GM19452 (cell line): ENCODE data around the gene QKI.
"Not testable (repeated sequence)": the region's sequence is repeated elsewhere in the genome, so short reads cannot be mapped to it uniquely, and the experiment has no call there.

Experiments used
- ATAC-seq: cut with Tn5 transposase; IDR thresholded peaks from one replicate; pipeline ENCODE4 v1.9.1; 2021; ENCODE audit not compliant: unreplicated experiment

Gene QKI

GRCh38 chr6:163413345-163414116, 987 bp upstream of the QKI start:
- ATAC-seq, result peak; percentile 55

GRCh38 chr6:163414946-163415619, 565 bp downstream of the QKI start:
- ATAC-seq, result no peak

- no peak for ATAC-seq
Observed at GRCh38 chr6:163415620-163416556, 1.4 kb downstream of the QKI start.

- no peak for ATAC-seq
Observed at GRCh38 chr6:163416557-163417253, 2.2 kb downstream of the QKI start.

- no peak for ATAC-seq
Observed at GRCh38 chr6:163417595-163417994, 3.1 kb downstream of the QKI start.

GRCh38 chr6:163418311-163419029, 4.0 kb downstream of the QKI start:
- no peak for ATAC-seq

GRCh38 chr6:163419413-163420288, 5.1 kb downstream of the QKI start:
- no peak for ATAC-seq

GRCh38 chr6:163420289-163420614, 5.7 kb downstream of the QKI start:
- ATAC-seq, result no peak

GRCh38 chr6:163422550-163422949, 8.0 kb downstream of the QKI start:
- ATAC-seq, result no peak

- ATAC-seq, result no peak
Observed at GRCh38 chr6:163423696-163424095, 9.2 kb downstream of the QKI start.

- ATAC-seq, result no peak
Observed at GRCh38 chr6:163427498-163428254, 13.2 kb downstream of the QKI start.

GRCh38 chr6:163428373-163428772, 13.9 kb downstream of the QKI start:
- ATAC-seq, result no peak

GRCh38 chr6:163429858-163430448, 15.4 kb downstream of the QKI start:
- no peak for ATAC-seq

GRCh38 chr6:163432300-163432699, 17.8 kb downstream of the QKI start:
- ATAC-seq, result no peak

GRCh38 chr6:163433486-163433885, 19.0 kb downstream of the QKI start:
- ATAC-seq, result not testable (repeated sequence)

GRCh38 chr6:163435023-163435422, 20.5 kb downstream of the QKI start:
- no peak for ATAC-seq

GRCh38 chr6:163436843-163437242, 22.3 kb downstream of the QKI start:
- no peak for ATAC-seq

- no peak for ATAC-seq
Observed at GRCh38 chr6:163437466-163437865, 22.9 kb downstream of the QKI start.
